CD8-positive, alpha-beta memory T cell (primary cell): Measurements from ENCODE around the gene FHL2. TPM values are rescaled to one million over a fixed set of nuclear protein-coding genes. Genes with fewer than 3 reads are reported as not detected.
A peak's percentile ranks its signal among the peaks of the same experiment; 100 is the strongest.

Experiments
- CTCF ChIA-PET: fragments of 350-600 bp; sonication (Branson Sonifier 250); formaldehyde crosslinking; loops from one replicate; lab custom pipeline; 2021; ENCODE audit warnings: antibody characterized with exemption; lab: Charles Lee
- POLR2A ChIA-PET: fragments of 350-600 bp; sonication (Branson Sonifier 250); formaldehyde crosslinking; loops from one replicate; lab custom pipeline; 2021; ENCODE audit warnings: antibody characterized with exemption; lab: Charles Lee
- DNase-seq, 5 donors: peaks; one replicate each; pipeline versions ENCODE4 v3.0.0 to v3.0.0-alpha.2; 2020 to 2022; ENCODE audit warnings: mixed read lengths in 1 of 5
- H3K27ac ChIP-seq: one replicate; pipeline ENCODE4 v1.7.0; 2013; ENCODE audit warnings: low read depth, mild to moderate bottlenecking, low read length, moderate library complexity
- H3K27me3 ChIP-seq: 2 replicates; pipeline ENCODE4 v1.7.0; 2013; ENCODE audit warnings: low read length, mild to moderate bottlenecking; ENCODE audit not compliant: insufficient read depth, poor library complexity, severe bottlenecking
- H3K36me3 ChIP-seq: 2 replicates; pipeline ENCODE4 v1.7.0; 2013; ENCODE audit warnings: mild to moderate bottlenecking, low read length, moderate library complexity; ENCODE audit not compliant: insufficient read depth
- H3K4me1 ChIP-seq: 2 replicates; pipeline ENCODE4 v1.7.0; 2013; ENCODE audit warnings: mild to moderate bottlenecking, low read length, moderate library complexity; ENCODE audit not compliant: insufficient read depth
- H3K4me3 ChIP-seq: 2 replicates; pipeline ENCODE4 v1.7.0; 2013; ENCODE audit warnings: mild to moderate bottlenecking, low read length
- H3K9me3 ChIP-seq: 2 replicates; pipeline ENCODE4 v1.7.0; 2013; ENCODE audit warnings: mild to moderate bottlenecking, low read length
- H3K27ac Mint-ChIP-seq, 8 donors: one replicate each; pipeline ENCODE4 v1.8.0; 2020 to 2021; ENCODE audit warnings: mixed read lengths in 8 of 8, mild to moderate bottlenecking in 6 of 8, inconsistent platforms in 3 of 8, moderate library complexity in 3 of 8
- H3K27me3 Mint-ChIP-seq, 2 donors: one replicate each; pipeline ENCODE4 v1.8.0; 2020 to 2021; ENCODE audit warnings: mixed read lengths in 2 of 2, mild to moderate bottlenecking in 1 of 2, moderate library complexity in 1 of 2
- H3K36me3 Mint-ChIP-seq, 3 donors: one replicate each; pipeline ENCODE4 v1.8.0; 2020 to 2021; ENCODE audit warnings: mixed read lengths in 3 of 3, inconsistent platforms in 1 of 3, mild to moderate bottlenecking in 1 of 3
- H3K4me1 Mint-ChIP-seq, 3 donors: one replicate each; pipeline ENCODE4 v1.8.0; 2020 to 2021; ENCODE audit warnings: mixed read lengths in 3 of 3, inconsistent platforms in 1 of 3, mild to moderate bottlenecking in 1 of 3
- H3K4me3 Mint-ChIP-seq, 7 donors: one replicate each; pipeline ENCODE4 v1.8.0; 2020 to 2021; ENCODE audit warnings: mixed read lengths in 7 of 7, mild to moderate bottlenecking in 6 of 7, moderate library complexity in 4 of 7, inconsistent platforms in 2 of 7
- H3K9me3 Mint-ChIP-seq, 5 donors: one replicate each; pipeline ENCODE4 v1.8.0; 2020 to 2022; ENCODE audit warnings: mixed read lengths in 5 of 5, mild to moderate bottlenecking in 3 of 5, moderate library complexity in 2 of 5, inconsistent platforms in 1 of 5
- polyA plus RNA-seq: library from polyadenylated mRNA; unstranded; fragments of 300-500 nt; fragmentation: Illumina TruSeq; gene quantifications from one replicate; pipeline ENCODE4 v1.2.3, GENCODE V29; 2021
- total RNA-seq, 2 experiments: library from RNA; stranded (reverse); gene quantifications; one replicate each; pipeline ENCODE4 v1.2.3, GENCODE V29; 2021

FHL2 gene, protein sequence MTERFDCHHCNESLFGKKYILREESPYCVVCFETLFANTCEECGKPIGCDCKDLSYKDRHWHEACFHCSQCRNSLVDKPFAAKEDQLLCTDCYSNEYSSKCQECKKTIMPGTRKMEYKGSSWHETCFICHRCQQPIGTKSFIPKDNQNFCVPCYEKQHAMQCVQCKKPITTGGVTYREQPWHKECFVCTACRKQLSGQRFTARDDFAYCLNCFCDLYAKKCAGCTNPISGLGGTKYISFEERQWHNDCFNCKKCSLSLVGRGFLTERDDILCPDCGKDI
- total RNA-seq (1 to 10 TPM; 3.3 to 3.5 TPM), polyA plus RNA-seq (0.69 TPM)

DNA sequence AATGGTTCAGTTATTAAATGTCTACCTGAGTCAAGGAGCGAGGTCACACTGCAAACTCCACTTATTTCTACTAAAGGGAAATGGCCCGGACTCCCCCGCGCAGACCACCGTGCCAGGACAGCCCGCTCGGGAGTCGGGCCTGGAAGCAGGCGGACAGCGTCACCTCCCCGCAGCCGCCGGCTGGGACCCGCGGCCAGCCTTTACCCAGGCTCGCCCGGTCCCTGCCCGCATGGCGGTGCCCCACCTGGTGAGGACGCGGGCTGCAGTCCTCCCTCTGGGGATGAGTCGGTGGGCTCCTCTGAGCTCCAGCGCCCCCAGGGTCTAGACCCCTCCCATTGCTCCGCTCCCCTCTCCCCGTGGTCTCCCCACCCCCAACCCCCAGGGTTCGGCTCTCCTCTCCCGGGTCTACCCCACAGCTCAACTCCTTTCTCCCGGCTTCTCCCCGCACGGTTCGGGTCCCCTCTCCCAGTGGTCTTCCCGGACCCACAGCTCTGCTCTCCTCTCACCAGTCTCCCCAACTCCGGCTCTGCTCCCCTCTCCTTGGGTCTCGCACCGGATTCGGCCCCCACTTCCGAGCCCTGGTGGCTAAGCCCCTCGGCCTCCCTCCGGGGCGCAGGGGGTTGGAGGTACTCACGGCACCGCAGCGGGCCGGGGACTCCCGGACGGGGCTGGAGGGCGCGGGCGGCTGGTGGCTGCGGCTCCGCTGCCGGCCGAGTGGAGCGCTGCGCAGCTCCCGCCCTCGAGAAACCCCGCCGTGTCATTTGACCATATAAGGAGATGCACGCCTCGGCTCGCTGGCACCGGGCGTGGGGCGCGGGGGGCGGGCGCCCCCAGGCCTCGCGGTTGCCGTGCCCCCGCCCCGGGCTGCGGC, at the start of gene FHL2:
TSS of gene FHL2 (minus strand) at position 716 of the 871 bp plus-strand sequence. CDS start 12,535 bp downstream, outside the sequence.
- Histone ChIP-seq H3K27me3 (peaks cover 6% of the 10 kb centered on the region), H3K27ac (peak within 1 kb of the TSS; percentile 54), H3K9me3 (no peaks in the 10 kb centered on the region), H3K4me3 (peak within 1 kb of the TSS; percentile 74), H3K36me3 (no peaks in the 10 kb centered on the region), H3K4me1 (peaks cover 12% of the 10 kb centered on the region)
- H3K27ac Mint-ChIP-seq, result peak within 1 kb of the TSS in 3 of 8 donors; percentile 12 to 85 (median 85)
- CTCF ChIA-PET, result interaction anchor here (1.2 to 1.5 kb wide), 4 partner anchors 9 to 120 kb away, joined by 3 to 7 read pairs (median 3); no protein-coding TSS in a partner anchor
- H3K9me3 Mint-ChIP-seq, result no peaks in the 10 kb centered on the region
- peaks cover 8 to 45% of the 10 kb centered on the region in 2 donors for H3K27me3 Mint-ChIP-seq
- DNase-seq, result peak; percentile 47 to 80 (median 61)
- H3K4me1 Mint-ChIP-seq, result peaks cover 4 to 8% (median 5%) of the 10 kb centered on the region in 3 donors
- no peaks in the 10 kb centered on the region for H3K36me3 Mint-ChIP-seq
- POLR2A ChIA-PET, result interaction anchor here (0.8 kb wide), 1 partner anchor 12 kb away, joined by 3 read pairs; no protein-coding TSS in a partner anchor
- peak within 1 kb of the TSS; percentile 58 to 89 (median 83) for H3K4me3 Mint-ChIP-seq

DNA sequence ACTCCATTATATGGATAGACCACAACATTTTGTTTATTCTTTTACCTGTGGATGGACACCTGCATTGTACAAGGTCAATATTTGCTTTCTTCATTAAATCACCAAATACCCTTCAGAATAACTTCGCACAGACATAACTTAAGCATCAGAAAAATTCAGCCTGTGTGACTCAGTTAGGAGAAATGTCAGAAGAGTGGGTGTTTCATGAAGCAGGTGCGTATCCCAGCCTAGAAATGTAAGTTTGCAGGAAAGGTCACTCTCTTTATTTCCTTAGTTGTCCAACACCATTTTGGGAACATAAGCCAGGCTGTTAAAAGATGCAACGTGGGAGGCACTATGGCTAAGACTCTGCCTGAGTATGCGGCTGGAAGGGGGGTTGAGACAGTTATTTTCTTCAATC, 48.6 kb upstream of the FHL2 start:
- Mint-ChIP-seq H3K36me3 (no peaks in the 10 kb centered on the region), H3K4me1 (no peaks in the 10 kb centered on the region), H3K27me3 (peaks cover 21 to 55% of the 10 kb centered on the region in 2 donors), H3K9me3 (no peaks in the 10 kb centered on the region), H3K4me3 (no peak overlapping the region), H3K27ac (no peak overlapping the region)
- no peaks in the 10 kb centered on the region for H3K36me3 ChIP-seq
- no peak overlapping the region for H3K27ac ChIP-seq
- no peak for DNase-seq
- no peak overlapping the region for H3K4me3 ChIP-seq
- no peaks in the 10 kb centered on the region for H3K4me1 ChIP-seq
- CTCF ChIA-PET, result no interaction called here
- H3K27me3 ChIP-seq, result no peaks in the 10 kb centered on the region
- POLR2A ChIA-PET, result no interaction called here
- H3K9me3 ChIP-seq, result no peaks in the 10 kb centered on the region

DNA sequence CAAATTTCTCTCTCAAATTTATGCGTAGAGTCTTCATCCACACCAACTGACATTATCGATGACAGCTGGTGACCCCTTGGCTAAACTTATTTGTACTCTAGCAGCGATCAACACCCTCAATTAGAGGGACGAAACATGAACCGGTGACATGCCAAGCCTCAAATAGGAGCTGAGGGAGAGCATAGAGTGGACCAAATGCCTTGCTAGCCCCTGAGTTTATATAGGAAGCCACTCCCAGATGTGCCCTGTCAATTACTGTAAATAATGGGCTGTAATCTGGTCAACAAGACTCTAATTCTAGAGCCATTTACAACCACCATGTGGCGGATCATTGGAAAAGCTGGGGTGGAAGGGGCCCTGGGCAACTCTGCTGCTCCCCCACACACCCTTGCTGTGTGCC, 47.6 kb upstream of the FHL2 start:
- H3K4me1 ChIP-seq, result no peaks in the 10 kb centered on the region
- CTCF ChIA-PET, result no interaction called here
- POLR2A ChIA-PET, result no interaction called here
- DNase-seq, result no peak
- Mint-ChIP-seq H3K9me3 (no peaks in the 10 kb centered on the region), H3K27ac (no peak overlapping the region), H3K4me3 (no peak overlapping the region), H3K27me3 (peaks cover 21 to 55% of the 10 kb centered on the region in 2 donors), H3K4me1 (no peaks in the 10 kb centered on the region), H3K36me3 (no peaks in the 10 kb centered on the region)
- H3K36me3 ChIP-seq, result no peaks in the 10 kb centered on the region
- H3K27me3 ChIP-seq, result no peaks in the 10 kb centered on the region
- no peak overlapping the region for H3K4me3 ChIP-seq
- no peak overlapping the region for H3K27ac ChIP-seq
- H3K9me3 ChIP-seq, result no peaks in the 10 kb centered on the region

DNA sequence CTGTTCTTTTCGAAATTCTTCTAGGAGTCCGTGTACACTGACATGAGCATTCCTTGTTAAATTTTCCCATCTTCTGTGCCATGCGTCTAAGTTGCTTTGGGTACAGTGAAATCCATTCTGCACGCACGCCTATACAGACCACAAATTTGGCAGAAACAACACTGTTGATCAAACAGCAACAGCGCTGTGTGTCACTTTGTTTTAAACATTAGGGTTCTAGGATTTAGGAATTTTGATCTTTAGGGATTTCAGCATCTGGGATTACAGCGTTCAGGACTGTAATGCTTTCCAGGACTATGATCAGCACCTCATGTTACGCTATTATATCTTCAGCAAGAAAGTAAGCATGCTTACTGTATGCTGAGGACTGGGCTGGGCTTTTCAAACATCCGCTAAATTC, 47.1 kb upstream of the FHL2 start:
- no peaks in the 10 kb centered on the region for H3K27me3 ChIP-seq
- H3K4me3 ChIP-seq, result no peak overlapping the region
- no peak overlapping the region for H3K27ac ChIP-seq
- H3K4me1 Mint-ChIP-seq, result no peaks in the 10 kb centered on the region
- peaks cover 21 to 55% of the 10 kb centered on the region in 2 donors for H3K27me3 Mint-ChIP-seq
- ChIA-PET CTCF (no interaction called here), POLR2A (no interaction called here)
- no peak overlapping the region for H3K27ac Mint-ChIP-seq
- no peaks in the 10 kb centered on the region for H3K4me1 ChIP-seq
- H3K4me3 Mint-ChIP-seq, result no peak overlapping the region
- no peaks in the 10 kb centered on the region for H3K36me3 ChIP-seq
- DNase-seq, result no peak
- no peaks in the 10 kb centered on the region for H3K36me3 Mint-ChIP-seq
- no peaks in the 10 kb centered on the region for H3K9me3 Mint-ChIP-seq
- no peaks in the 10 kb centered on the region for H3K9me3 ChIP-seq

DNA sequence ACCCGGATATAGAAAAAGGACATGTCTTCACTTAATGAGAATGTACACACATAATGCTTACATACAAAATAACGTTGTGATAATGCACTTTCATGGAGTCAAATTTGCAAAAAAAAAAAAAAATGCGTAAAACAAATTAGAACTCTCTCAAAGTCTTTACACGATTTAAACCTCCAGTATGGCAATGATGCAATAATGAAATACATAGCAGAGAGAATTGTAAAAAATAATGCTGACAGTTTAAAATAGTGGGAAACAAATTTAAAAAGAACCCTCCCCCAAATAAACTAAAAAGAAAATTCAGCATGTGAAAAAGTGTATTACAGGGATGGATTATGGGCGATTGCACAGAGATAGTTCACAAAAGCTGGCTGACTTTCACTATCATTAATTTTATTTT, 46.6 kb upstream of the FHL2 start:
- no peaks in the 10 kb centered on the region for H3K4me1 Mint-ChIP-seq
- H3K27ac ChIP-seq, result no peak overlapping the region
- H3K4me1 ChIP-seq, result no peaks in the 10 kb centered on the region
- no peaks in the 10 kb centered on the region for H3K9me3 Mint-ChIP-seq
- no peaks in the 10 kb centered on the region for H3K9me3 ChIP-seq
- POLR2A ChIA-PET, result no interaction called here
- peaks cover 19 to 51% of the 10 kb centered on the region in 2 donors for H3K27me3 Mint-ChIP-seq
- no peaks in the 10 kb centered on the region for H3K36me3 Mint-ChIP-seq
- H3K4me3 ChIP-seq, result no peak overlapping the region
- H3K4me3 Mint-ChIP-seq, result no peak overlapping the region
- no peak overlapping the region for H3K27ac Mint-ChIP-seq
- CTCF ChIA-PET, result no interaction called here
- H3K36me3 ChIP-seq, result no peaks in the 10 kb centered on the region
- no peak for DNase-seq
- H3K27me3 ChIP-seq, result no peaks in the 10 kb centered on the region

DNA sequence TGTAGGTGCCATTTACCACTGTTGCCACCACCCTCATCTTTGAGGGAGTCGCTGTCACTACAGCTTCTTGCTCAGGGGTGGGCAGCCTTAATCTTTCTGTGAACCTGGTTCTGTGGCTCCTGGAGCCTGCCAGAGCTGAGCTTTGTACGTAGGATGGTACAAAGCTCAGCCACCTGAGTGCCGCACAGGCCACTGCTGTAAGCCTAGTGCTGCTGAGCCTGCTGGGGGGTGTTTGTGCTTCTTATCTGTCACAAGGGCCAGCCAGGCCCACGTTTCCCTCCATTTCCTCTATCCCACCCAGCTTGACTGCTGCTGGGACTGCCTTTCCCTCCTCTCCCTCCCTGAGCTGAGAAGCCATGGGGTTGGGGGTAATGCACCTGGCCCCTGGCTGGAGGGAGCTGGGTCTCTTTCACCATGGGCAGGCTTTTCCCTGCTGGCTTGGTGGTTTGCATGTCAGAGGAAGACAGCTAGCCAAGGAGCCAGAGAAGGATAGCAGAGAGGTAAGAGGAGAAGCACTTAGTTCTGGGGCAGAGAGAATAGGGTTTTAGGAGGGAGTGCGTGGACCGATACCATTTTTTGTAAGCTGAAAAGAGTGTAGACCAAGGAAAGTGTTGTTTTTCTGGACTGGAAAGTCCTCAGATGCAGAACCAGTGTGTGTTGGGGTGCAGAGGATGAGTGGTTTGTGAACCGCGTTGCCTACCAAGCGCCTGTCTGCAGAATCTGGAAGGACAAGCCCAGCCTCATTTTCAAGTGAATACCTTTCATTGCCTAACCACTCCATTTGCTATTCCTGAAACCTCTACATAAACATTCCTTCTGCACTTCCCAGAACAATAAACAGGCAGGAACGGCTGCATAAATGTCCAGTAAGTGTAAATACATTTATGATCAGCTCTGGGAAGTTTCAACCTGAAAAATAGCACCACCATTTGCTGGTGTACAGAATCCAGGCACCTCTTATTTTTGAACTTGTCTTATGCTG, 45.1 kb upstream of the FHL2 start:
- Histone ChIP-seq H3K4me1 (no peaks in the 10 kb centered on the region), H3K36me3 (no peaks in the 10 kb centered on the region), H3K4me3 (no peak overlapping the region), H3K27ac (no peak overlapping the region), H3K27me3 (no peaks in the 10 kb centered on the region), H3K9me3 (no peaks in the 10 kb centered on the region)
- POLR2A ChIA-PET, result no interaction called here
- DNase-seq, result no peak
- H3K36me3 Mint-ChIP-seq, result no peaks in the 10 kb centered on the region
- H3K9me3 Mint-ChIP-seq, result no peaks in the 10 kb centered on the region
- H3K27ac Mint-ChIP-seq, result no peak overlapping the region
- no peak overlapping the region for H3K4me3 Mint-ChIP-seq
- CTCF ChIA-PET, result no interaction called here
- no peaks in the 10 kb centered on the region for H3K4me1 Mint-ChIP-seq
- peaks cover 16 to 43% of the 10 kb centered on the region in 2 donors for H3K27me3 Mint-ChIP-seq

DNA sequence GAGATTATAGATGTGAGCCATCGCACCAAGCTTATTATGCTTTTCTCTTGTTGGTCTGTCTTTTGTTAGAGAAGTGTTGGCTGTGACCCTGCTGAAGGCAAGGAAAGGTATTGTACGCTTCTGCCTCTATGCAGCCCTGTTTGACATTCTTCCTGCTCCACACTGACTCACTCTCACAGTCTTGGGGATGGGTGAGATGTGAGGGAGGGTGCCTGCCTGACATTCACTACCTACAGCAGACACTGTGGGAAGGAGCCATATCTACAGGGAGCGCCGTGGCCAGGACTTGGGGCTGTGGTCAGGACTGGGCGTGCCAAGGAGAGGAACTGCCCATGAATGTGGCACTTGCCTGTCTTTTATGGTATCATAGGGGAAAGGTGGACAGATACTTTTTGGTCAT, 43.9 kb upstream of the FHL2 start:
- CTCF ChIA-PET, result no interaction called here
- Mint-ChIP-seq H3K27ac (no peak overlapping the region), H3K4me3 (no peak overlapping the region), H3K27me3 (peaks cover 13 to 37% of the 10 kb centered on the region in 2 donors), H3K4me1 (no peaks in the 10 kb centered on the region), H3K9me3 (no peaks in the 10 kb centered on the region), H3K36me3 (no peaks in the 10 kb centered on the region)
- no peaks in the 10 kb centered on the region for H3K27me3 ChIP-seq
- DNase-seq, result no peak
- H3K27ac ChIP-seq, result no peak overlapping the region
- no peaks in the 10 kb centered on the region for H3K9me3 ChIP-seq
- H3K4me1 ChIP-seq, result no peaks in the 10 kb centered on the region
- no peak overlapping the region for H3K4me3 ChIP-seq
- no peaks in the 10 kb centered on the region for H3K36me3 ChIP-seq
- POLR2A ChIA-PET, result no interaction called here
